SK-N-SH (cell line): ENCODE data around the gene ANKRD65.

Source experiments
- CTCF ChIP-seq: fragments of 200-600 bp; sonication (generic); IDR thresholded peaks from 2 replicates; pipeline ENCODE4 v1.6.1; 2017; ENCODE audit warnings: antibody characterized with exemption, mild to moderate bottlenecking, moderate library complexity
- JUND ChIP-seq: IDR thresholded peaks from 2 replicates; pipeline ENCODE4 v1.4.0; 2012
- NRF1 ChIP-seq: IDR thresholded peaks from 2 replicates; pipeline ENCODE4 v1.6.1; 2012; ENCODE audit warnings: low read depth, mild to moderate bottlenecking, low read length
- RAD21 ChIP-seq: IDR thresholded peaks from 2 replicates; pipeline ENCODE4 v1.6.1; 2012; ENCODE audit warnings: mild to moderate bottlenecking, low read length

GRCh38 chr1:1433804-1434130 is 12.7 kb upstream of the ANKRD65 start:
- TF ChIP-seq JUND (no peak), RAD21 (no peak), NRF1 (no peak), CTCF (no peak)
